GM12878 (cell line): ENCODE measurements around the gene RNF13. TPM values are rescaled to one million over a fixed set of nuclear protein-coding genes. Genes with fewer than 3 reads are reported as not detected.

ENCODE experiments used
- ATAC-seq: fragments of 200-7000 bp; cut with Tn5 transposase; 3 replicates; pipeline ENCODE4 v1.9.1; 2020; ENCODE audit warnings: mild to moderate bottlenecking, moderate library complexity
- BruUV-seq: library from RNA; stranded (reverse); fragments of 400-500 nt; replicated peaks from 2 replicates; lab custom pipeline; 2021; lab: Mats Ljungman, UMichigan
- CTCF ChIA-PET: fragments of 300-600 bp; sonication (Branson Sonifier 250); formaldehyde crosslinking; extraction: SDS; loops from one replicate; lab custom pipeline; 2021; ENCODE audit warnings: inconsistent platforms; lab: Yijun Ruan, JAX
- POLR2A ChIA-PET: fragments of 350-600 bp; formaldehyde crosslinking; extraction: SDS; loops from one replicate; lab custom pipeline; 2021; ENCODE audit warnings: inconsistent platforms; lab: Charles Lee
- RAD21 ChIA-PET: fragments of 300-600 bp; sonication (Branson Sonifier 250); formaldehyde crosslinking; loops from one replicate; lab custom pipeline; 2023; ENCODE audit warnings: antibody characterized with exemption; ENCODE audit not compliant: unreplicated experiment; lab: Charles Lee
- SMC1A ChIA-PET: fragments of 300-600 bp; sonication (Branson Sonifier 250); formaldehyde crosslinking; loops from one replicate; lab custom pipeline; 2023; ENCODE audit not compliant: unreplicated experiment, uncharacterized antibody; lab: Charles Lee
- DNase-seq: peaks from one replicate; pipeline ENCODE4 v3.0.0-alpha.2; 2011; ENCODE audit warnings: low read depth, low spot score
- FAIRE-seq: peaks from 3 replicates; lab custom pipeline; 2011; peaks lifted over from hg19 to GRCh38; lab: Jason Lieb, UNC
- H2AFZ ChIP-seq: 2 replicates; pipeline ENCODE4 v1.6.0; 2011; ENCODE audit warnings: low read depth, low read length, control low read depth; ENCODE audit not compliant: control insufficient read depth
- H3K27ac ChIP-seq: 2 replicates; pipeline ENCODE4 v1.5.1; 2011; ENCODE audit warnings: control low read depth; ENCODE audit not compliant: control insufficient read depth, insufficient read depth
- H3K27me3 ChIP-seq, 2 experiments: replicated peaks in 1 of 2; 2 replicates each; pipeline versions ENCODE4 v1.6.0 to v1.6.1; 2011; ENCODE audit warnings: low read length in 1 of 2; ENCODE audit not compliant: control insufficient read depth in 2 of 2, insufficient read depth in 2 of 2
- H3K36me3 ChIP-seq, 2 experiments: 2 replicates each; pipeline ENCODE4 v1.5.1; 2011; ENCODE audit warnings: low read length in 1 of 2; ENCODE audit not compliant: control insufficient read depth in 2 of 2, insufficient read depth in 2 of 2
- H3K4me1 ChIP-seq: 2 replicates; pipeline ENCODE4 v1.6.1; 2011; ENCODE audit warnings: mild to moderate bottlenecking, low read length, moderate library complexity, mixed read lengths; ENCODE audit not compliant: control insufficient read depth, insufficient read depth
- H3K4me2 ChIP-seq: 2 replicates; pipeline ENCODE4 v1.6.0; 2011; ENCODE audit warnings: control low read depth; ENCODE audit not compliant: control insufficient read depth, insufficient read depth
- H3K4me3 ChIP-seq: fragments of 200-600 bp; sonication (generic); 2 replicates; pipeline ENCODE4 v1.5.1; 2016
- H3K79me2 ChIP-seq: 2 replicates; pipeline ENCODE4 v1.6.0; 2011; ENCODE audit warnings: low read length; ENCODE audit not compliant: control insufficient read depth, insufficient read depth
- H3K9ac ChIP-seq: 2 replicates; pipeline ENCODE4 v1.8.0; 2011; ENCODE audit warnings: low read length, control low read depth, mixed read lengths; ENCODE audit not compliant: control insufficient read depth, insufficient read depth
- H3K9me3 ChIP-seq: replicated peaks from 3 replicates; pipeline ENCODE4 v1.5.1; 2011; ENCODE audit warnings: mild to moderate bottlenecking, low read length; ENCODE audit not compliant: control insufficient read depth, insufficient read depth
- H4K20me1 ChIP-seq: 2 replicates; pipeline ENCODE4 v1.6.0; 2011; ENCODE audit not compliant: control insufficient read depth, insufficient read depth
- CEBPB ChIP-seq, 2 experiments: fragments of 150-350 bp in 1 of 2; IDR thresholded peaks; 2 replicates each; pipeline ENCODE4 v1.6.1; 2012 to 2014; ENCODE audit warnings: low read depth in 2 of 2, low read length in 2 of 2, borderline replicate concordance in 1 of 2, inconsistent platforms in 1 of 2
- CREB1 ChIP-seq: IDR thresholded peaks from 2 replicates; pipeline ENCODE4 v1.6.1; 2012; ENCODE audit warnings: low read depth, mild to moderate bottlenecking, inconsistent platforms
- FOXK2 ChIP-seq: fragments of 450-650 bp; IDR thresholded peaks from 2 replicates; pipeline ENCODE4 v1.6.1; 2017; ENCODE audit warnings: mild to moderate bottlenecking, moderate library complexity
- FOXM1 ChIP-seq: IDR thresholded peaks from 2 replicates; pipeline ENCODE4 v1.6.1; 2012; ENCODE audit warnings: low read depth, mild to moderate bottlenecking, inconsistent platforms, low read length, moderate library complexity
- GABPA ChIP-seq: IDR thresholded peaks from 2 replicates; pipeline ENCODE4 v1.6.1; 2014; ENCODE audit warnings: antibody characterized with exemption, low read depth, mild to moderate bottlenecking, inconsistent platforms
- HDGF ChIP-seq: fragments of 450-650 bp; IDR thresholded peaks from 2 replicates; pipeline ENCODE4 v1.6.1; 2016; ENCODE audit warnings: antibody characterized with exemption
- NFYB ChIP-seq: IDR thresholded peaks from 2 replicates; pipeline ENCODE4 v1.6.1; 2011; ENCODE audit warnings: low read depth, mild to moderate bottlenecking, low read length, improper control_type of control experiment, moderate library complexity; ENCODE audit not compliant: insufficient read depth
- NR2C2 ChIP-seq: IDR thresholded peaks from 2 replicates; pipeline ENCODE4 v1.6.1; 2011; ENCODE audit warnings: borderline replicate concordance, low read depth; ENCODE audit not compliant: control insufficient read depth, insufficient read length
- SUPT20H ChIP-seq: IDR thresholded peaks from 2 replicates; pipeline ENCODE4 v1.6.1; 2011; ENCODE audit warnings: low read depth, mild to moderate bottlenecking, low read length, moderate library complexity, borderline replicate concordance; ENCODE audit not compliant: control insufficient read depth
- WGBS: methylation state at CpG from one replicate; pipeline ENCODE4 v1.1.6; 2016; ENCODE audit warnings: low lambda C conversion rate; ENCODE audit not compliant: insufficient replicate concordance, insufficient coverage; ENCODE audit errors: missing lambda C conversion rate; 5-methylcytosine and 5-hydroxymethylcytosine counted together
- in situ Hi-C: fragments of 300-500 bp; cut with MboI; formaldehyde crosslinking; loops from 9 replicates; pipeline ENCODE4 v1.14.3; 2018; ENCODE audit warnings: mixed read lengths
- intact Hi-C: fragments of 100-400 bp; cut with micrococcal nuclease; formaldehyde crosslinking; loops from one replicate; pipeline ENCODE4 v1.14.2; 2022; ENCODE audit not compliant: unreplicated experiment
- polyA plus RNA-seq, 11 experiments: library from polyadenylated mRNA; depleted of rRNA in 4 of 11; unstranded in 6 of 11; stranded (reverse) in 5 of 11; fragments of >200 nt; fragmentation: Nextera tagmentation in 4 of 11; fragmentation: Illumina TruSeq in 1 of 11; extraction: Ambion mirVana in 4 of 11; extraction: Trizol in 1 of 11; gene quantifications; 1 replicate in 1 of 11; 2 replicates in 10 of 11; pipeline versions ENCODE4 v1.2.1 to v1.2.3, GENCODE V29; 2011 to 2016; ENCODE audit warnings: inconsistent platforms in 2 of 11, missing spikeins in 2 of 11, low read depth in 1 of 11
- total RNA-seq, 4 experiments: library from RNA; depleted of rRNA in 3 of 4; stranded (reverse); fragments of >200 nt in 3 of 4; fragmentation: Illumina TruSeq in 1 of 4; extraction: Trizol in 1 of 4; gene quantifications; 2 replicates each; pipeline versions ENCODE4 v1.2.1 to v1.2.3, GENCODE V29; 2013 to 2021
- TF ChIP-seq, protein P1 (sequence below), 3 experiments: IDR thresholded peaks in 2 of 3; conservative IDR thresholded peaks in 1 of 3; 2 replicates each; pipeline ENCODE4 v1.5.1; 2011; ENCODE audit warnings: low read depth in 3 of 3, low read length in 3 of 3, mild to moderate bottlenecking in 3 of 3, control low read depth in 2 of 3, moderate library complexity in 2 of 3, inconsistent platforms in 1 of 3, mixed read lengths in 1 of 3; ENCODE audit not compliant: control insufficient read depth in 2 of 3, insufficient read depth in 1 of 3; ENCODE audit errors: extremely low read depth in 1 of 3
- TF ChIP-seq, protein P2 (sequence below): fragments of 450-650 bp; IDR thresholded peaks from 2 replicates; pipeline ENCODE4 v1.6.1; 2017; ENCODE audit warnings: mild to moderate bottlenecking, moderate library complexity

Gene RNF13
- total and polyA plus RNA-seq, 10 of the 15 experiments (the other 5 are each of a cell fraction or from before 2014, with no cell fraction given) = 18.9 to 73.4 (median 36.7) TPM

DNA sequence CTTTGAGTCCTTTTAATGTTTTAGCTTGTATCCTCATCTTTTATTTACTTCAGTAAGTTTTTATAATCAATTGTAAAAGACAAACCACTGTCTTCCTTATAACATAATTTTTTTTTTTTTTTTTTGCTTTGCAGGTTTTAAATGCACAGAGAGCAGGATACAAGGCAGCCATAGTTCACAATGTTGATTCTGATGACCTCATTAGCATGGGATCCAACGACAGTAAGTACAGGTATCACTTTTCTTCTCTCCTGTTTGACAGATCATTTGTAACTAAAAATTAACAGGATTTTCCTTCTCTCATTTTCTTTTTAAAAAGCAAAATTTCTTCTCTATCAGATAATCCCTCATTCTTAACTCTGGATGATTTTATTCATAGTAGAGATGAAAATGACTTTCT is 82.3 kb downstream of the RNF13 start:
- DNase-seq (no peak), FAIRE-seq (no peak), ATAC-seq (no peak)
- ChIA-PET CTCF (interaction anchor here (0.6 to 3.5 kb wide), 8 partner anchors 14 to 766 kb away, joined by 3 to 22 read pairs (median 3); no protein-coding TSS in a partner anchor), POLR2A (interaction anchor here (0.7 kb wide), 2 partner anchors 11 to 494 kb away, joined by 4 to 8 read pairs; no protein-coding TSS in a partner anchor), RAD21 (interaction anchor here (1.3 kb wide), 1 partner anchor 22 kb away, joined by 3 read pairs; no protein-coding TSS in a partner anchor), SMC1A (interaction anchor here (0.6 to 0.7 kb wide), 2 partner anchors 13 to 585 kb away, joined by 3 to 4 read pairs; no protein-coding TSS in a partner anchor)
- Histone ChIP-seq H4K20me1 (no peaks in the 10 kb centered on the region), H3K4me3 (no peak overlapping the region), H3K4me1 (no peaks in the 10 kb centered on the region), H3K27ac (no peak overlapping the region), H3K27me3 (no peaks in the 10 kb centered on the region), H3K9ac (no peak overlapping the region), H3K36me3 (peaks cover 0 to 7% of the 10 kb centered on the region in 2 experiments; a peak in 2 of 4 replicates), H2AFZ (no peak overlapping the region), H3K79me2 (no peaks in the 10 kb centered on the region), H3K9me3 (no peaks in the 10 kb centered on the region), H3K4me2 (no peak overlapping the region)
- WGBS = 100% methylated on average over 1 of the region's 1 CpG
- intact Hi-C loops = no loop called here
- no peak for TF ChIP-seq FOXM1
- no peak for TF ChIP-seq NFYB
- TF ChIP-seq GABPA = no peak
- no peak for TF ChIP-seq FOXK2
- TF ChIP-seq SUPT20H = no peak
- no peak for TF ChIP-seq NR2C2
- in situ Hi-C loops = no loop called here
- BruUV-seq = no TSS peak

DNA sequence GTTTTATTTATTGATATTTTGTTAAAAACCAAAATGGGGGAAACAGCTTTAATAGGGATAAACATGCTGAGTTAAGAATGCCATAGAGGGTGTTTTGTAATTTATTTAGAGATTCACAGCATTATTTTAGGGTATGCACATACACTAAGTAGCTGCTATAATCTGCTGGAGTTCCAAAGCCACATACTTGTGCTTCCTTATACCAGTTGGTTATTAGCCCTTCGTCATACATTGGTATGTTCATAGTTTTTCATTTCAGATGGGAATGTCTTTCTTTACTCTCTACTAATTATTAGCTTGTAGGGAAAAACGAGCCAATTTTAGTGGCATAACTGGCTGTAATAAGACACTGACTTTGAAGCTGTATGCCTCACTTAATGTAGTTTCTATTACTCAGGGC is 82.8 kb downstream of the RNF13 start:
- ATAC-seq (no peak), DNase-seq (no peak), FAIRE-seq (no peak)
- H3K4me1 ChIP-seq = no peaks in the 10 kb centered on the region
- ChIA-PET SMC1A (interaction anchor here (0.6 kb wide), 1 partner anchor 11 kb away, joined by 3 read pairs; no protein-coding TSS in a partner anchor), POLR2A (no interaction called here), RAD21 (interaction anchor here (1.3 kb wide), 1 partner anchor 22 kb away, joined by 3 read pairs; no protein-coding TSS in a partner anchor), CTCF (interaction anchor here (0.6 to 3.5 kb wide), 7 partner anchors 14 to 288 kb away, joined by 3 to 22 read pairs (median 3); no protein-coding TSS in a partner anchor)
- intact Hi-C loops (no loop called here), in situ Hi-C loops (no loop called here)
- H3K9ac ChIP-seq = no peak overlapping the region
- no peak overlapping the region for H3K4me2 ChIP-seq
- H3K36me3 ChIP-seq = peaks cover 0 to 7% of the 10 kb centered on the region in 2 experiments; a peak in 2 of 4 replicates
- H3K27ac ChIP-seq = no peak overlapping the region
- no peak overlapping the region for H3K4me3 ChIP-seq
- H2AFZ ChIP-seq = no peak overlapping the region
- 100% methylated on average over 2 of the region's 2 CpGs for WGBS
- H3K27me3 ChIP-seq = no peaks in the 10 kb centered on the region
- BruUV-seq = no TSS peak
- no peaks in the 10 kb centered on the region for H3K79me2 ChIP-seq
- no peaks in the 10 kb centered on the region for H4K20me1 ChIP-seq
- no peaks in the 10 kb centered on the region for H3K9me3 ChIP-seq
- TF ChIP-seq CREB1 (no peak), HDGF (no peak), CEBPB (IDR thresholded peaks at IDR 0.05; ENCODE audit: borderline replicate concordance in 1 of 2, low read depth in 2 of 2, low read length in 2 of 2) (no peak)
- TF ChIP-seq, protein P1, sequence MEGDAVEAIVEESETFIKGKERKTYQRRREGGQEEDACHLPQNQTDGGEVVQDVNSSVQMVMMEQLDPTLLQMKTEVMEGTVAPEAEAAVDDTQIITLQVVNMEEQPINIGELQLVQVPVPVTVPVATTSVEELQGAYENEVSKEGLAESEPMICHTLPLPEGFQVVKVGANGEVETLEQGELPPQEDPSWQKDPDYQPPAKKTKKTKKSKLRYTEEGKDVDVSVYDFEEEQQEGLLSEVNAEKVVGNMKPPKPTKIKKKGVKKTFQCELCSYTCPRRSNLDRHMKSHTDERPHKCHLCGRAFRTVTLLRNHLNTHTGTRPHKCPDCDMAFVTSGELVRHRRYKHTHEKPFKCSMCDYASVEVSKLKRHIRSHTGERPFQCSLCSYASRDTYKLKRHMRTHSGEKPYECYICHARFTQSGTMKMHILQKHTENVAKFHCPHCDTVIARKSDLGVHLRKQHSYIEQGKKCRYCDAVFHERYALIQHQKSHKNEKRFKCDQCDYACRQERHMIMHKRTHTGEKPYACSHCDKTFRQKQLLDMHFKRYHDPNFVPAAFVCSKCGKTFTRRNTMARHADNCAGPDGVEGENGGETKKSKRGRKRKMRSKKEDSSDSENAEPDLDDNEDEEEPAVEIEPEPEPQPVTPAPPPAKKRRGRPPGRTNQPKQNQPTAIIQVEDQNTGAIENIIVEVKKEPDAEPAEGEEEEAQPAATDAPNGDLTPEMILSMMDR (IDR thresholded peaks at IDR 0.05 in 2 of 3, conservative IDR thresholded peaks at IDR 0.05 in 1 of 3; ENCODE audit: control insufficient read depth in 2 of 3, extremely low read depth in 1 of 3, insufficient read depth in 1 of 3, low read depth in 3 of 3, low read length in 3 of 3) = no peak
- TF ChIP-seq, protein P2, sequence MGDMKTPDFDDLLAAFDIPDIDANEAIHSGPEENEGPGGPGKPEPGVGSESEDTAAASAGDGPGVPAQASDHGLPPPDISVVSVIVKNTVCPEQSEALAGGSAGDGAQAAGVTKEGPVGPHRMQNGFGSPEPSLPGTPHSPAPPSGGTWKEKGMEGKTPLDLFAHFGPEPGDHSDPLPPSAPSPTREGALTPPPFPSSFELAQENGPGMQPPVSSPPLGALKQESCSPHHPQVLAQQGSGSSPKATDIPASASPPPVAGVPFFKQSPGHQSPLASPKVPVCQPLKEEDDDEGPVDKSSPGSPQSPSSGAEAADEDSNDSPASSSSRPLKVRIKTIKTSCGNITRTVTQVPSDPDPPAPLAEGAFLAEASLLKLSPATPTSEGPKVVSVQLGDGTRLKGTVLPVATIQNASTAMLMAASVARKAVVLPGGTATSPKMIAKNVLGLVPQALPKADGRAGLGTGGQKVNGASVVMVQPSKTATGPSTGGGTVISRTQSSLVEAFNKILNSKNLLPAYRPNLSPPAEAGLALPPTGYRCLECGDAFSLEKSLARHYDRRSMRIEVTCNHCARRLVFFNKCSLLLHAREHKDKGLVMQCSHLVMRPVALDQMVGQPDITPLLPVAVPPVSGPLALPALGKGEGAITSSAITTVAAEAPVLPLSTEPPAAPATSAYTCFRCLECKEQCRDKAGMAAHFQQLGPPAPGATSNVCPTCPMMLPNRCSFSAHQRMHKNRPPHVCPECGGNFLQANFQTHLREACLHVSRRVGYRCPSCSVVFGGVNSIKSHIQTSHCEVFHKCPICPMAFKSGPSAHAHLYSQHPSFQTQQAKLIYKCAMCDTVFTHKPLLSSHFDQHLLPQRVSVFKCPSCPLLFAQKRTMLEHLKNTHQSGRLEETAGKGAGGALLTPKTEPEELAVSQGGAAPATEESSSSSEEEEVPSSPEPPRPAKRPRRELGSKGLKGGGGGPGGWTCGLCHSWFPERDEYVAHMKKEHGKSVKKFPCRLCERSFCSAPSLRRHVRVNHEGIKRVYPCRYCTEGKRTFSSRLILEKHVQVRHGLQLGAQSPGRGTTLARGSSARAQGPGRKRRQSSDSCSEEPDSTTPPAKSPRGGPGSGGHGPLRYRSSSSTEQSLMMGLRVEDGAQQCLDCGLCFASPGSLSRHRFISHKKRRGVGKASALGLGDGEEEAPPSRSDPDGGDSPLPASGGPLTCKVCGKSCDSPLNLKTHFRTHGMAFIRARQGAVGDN = no peak
